ENCODE results near the gene PLXNA4.

PLXNA4 gene

DNA sequence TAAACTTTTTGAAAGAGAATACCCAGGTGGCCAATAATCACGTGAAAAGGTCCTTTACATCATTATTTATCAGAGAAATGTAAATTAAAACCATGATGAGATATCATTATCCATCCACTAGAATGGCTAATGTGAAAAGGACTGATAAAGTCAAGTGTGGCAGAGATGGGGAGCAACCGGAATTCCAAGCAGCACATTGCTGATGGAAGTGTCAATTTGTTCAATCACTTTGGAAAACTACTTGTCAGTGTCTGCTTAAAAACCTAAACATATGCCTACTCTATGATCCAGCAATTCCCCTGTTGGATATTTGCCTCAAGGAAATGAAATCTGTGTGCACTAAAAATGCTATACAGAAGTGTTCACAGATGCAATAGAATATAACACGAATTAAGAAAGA lies 465.6 kb downstream of the PLXNA4 start:
- no peak for FAIRE-seq
- DNase-seq (ENCODE audit: insufficient read length, low spot score): no peak
- TF ChIP-seq POU2F2 (IDR thresholded peaks at IDR 0.05; ENCODE audit: low read depth, low read length): no peak
- TF ChIP-seq SPI1 (IDR thresholded peaks at IDR 0.05; ENCODE audit: low read depth, low read length): no peak
- no peak for TF ChIP-seq POLR2A (IDR thresholded peaks at IDR 0.05; ENCODE audit: low read depth, low read length)
- no peak for TF ChIP-seq POLR2AphosphoS5 (IDR thresholded peaks at IDR 0.05; ENCODE audit: low read depth, low read length)
- TF ChIP-seq TAF1 (IDR thresholded peaks at IDR 0.05; ENCODE audit: low read depth, low read length): no peak

DNA sequence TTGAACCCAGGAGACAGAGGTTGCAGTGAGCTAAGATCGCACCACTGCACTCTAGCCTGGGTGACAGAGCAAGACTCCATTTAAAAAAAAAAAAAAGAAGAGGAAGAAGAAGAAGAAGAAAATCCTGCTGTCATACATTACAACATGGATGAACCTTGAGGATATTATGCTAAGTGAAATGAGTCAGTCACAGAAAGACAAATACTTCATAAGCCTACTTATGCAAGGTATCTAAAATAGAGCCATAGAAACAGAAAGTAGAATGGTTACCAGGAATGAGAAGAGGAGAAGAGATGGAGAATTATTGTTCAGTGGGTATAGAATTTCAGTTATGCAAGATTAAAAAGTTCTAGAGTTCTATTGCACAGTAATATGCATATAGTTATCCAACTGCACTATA lies 466.5 kb downstream of the PLXNA4 start:
- DNase-seq (ENCODE audit: insufficient read length, low spot score) (no peak), FAIRE-seq (no peak)
- TF ChIP-seq SPI1 (IDR thresholded peaks at IDR 0.05; ENCODE audit: low read depth, low read length) (no peak), TAF1 (IDR thresholded peaks at IDR 0.05; ENCODE audit: low read depth, low read length) (no peak), POLR2A (IDR thresholded peaks at IDR 0.05; ENCODE audit: low read depth, low read length) (no peak), POLR2AphosphoS5 (IDR thresholded peaks at IDR 0.05; ENCODE audit: low read depth, low read length) (no peak), POU2F2 (IDR thresholded peaks at IDR 0.05; ENCODE audit: low read depth, low read length) (no peak), PAX5 (IDR thresholded peaks at IDR 0.05; ENCODE audit: insufficient read depth, low read length, severe bottlenecking) (no peak)

DNA sequence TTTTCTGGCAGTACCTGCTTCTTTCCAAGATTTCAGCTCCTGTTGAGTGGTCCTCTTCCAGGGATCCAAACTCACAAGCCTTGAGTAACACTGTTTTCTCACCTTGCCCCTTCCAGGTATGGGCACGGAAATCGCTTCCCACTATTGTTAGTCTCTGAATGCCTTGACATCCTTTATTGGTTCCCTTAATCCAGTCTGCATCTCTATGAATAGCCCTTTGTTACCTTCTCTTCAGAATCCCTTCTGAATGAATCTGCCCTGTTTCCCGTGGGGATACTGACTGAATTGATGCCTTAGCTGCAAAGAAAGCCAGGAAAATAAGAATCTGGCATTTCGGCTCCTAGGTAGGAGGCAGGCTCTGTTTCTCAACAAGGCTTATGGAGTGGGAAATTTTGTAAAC lies 467.7 kb downstream of the PLXNA4 start:
- no peak for DNase-seq (ENCODE audit: insufficient read length, low spot score)
- TF ChIP-seq PAX5 (IDR thresholded peaks at IDR 0.05; ENCODE audit: insufficient read depth, low read length, severe bottlenecking): no peak
- TF ChIP-seq POLR2AphosphoS5 (IDR thresholded peaks at IDR 0.05; ENCODE audit: low read depth, low read length): no peak
- no peak for TF ChIP-seq SPI1 (IDR thresholded peaks at IDR 0.05; ENCODE audit: low read depth, low read length)
- no peak for TF ChIP-seq POU2F2 (IDR thresholded peaks at IDR 0.05; ENCODE audit: low read depth, low read length)
- no peak for TF ChIP-seq POLR2A (IDR thresholded peaks at IDR 0.05; ENCODE audit: low read depth, low read length)
- TF ChIP-seq TAF1 (IDR thresholded peaks at IDR 0.05; ENCODE audit: low read depth, low read length): no peak
- FAIRE-seq: no peak

DNA sequence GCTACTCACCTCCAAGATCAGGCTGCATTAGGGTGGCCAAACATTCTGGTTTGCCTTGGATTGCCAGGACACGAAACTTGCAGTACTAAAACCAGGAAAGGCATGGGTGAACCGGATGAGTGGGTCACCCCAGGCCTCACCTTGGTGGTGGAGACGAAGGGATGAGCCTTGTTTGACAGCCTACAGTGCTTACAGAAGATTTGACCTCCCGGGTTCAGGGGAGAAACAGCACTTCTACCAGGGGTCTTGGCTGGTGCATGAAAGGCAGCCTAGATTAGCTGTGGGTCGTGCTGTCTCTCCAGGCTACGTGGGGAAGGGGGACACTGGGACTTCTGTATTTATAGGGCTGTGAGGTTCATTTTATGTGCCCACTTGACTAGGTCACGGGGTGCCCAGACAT lies 469.8 kb downstream of the PLXNA4 start:
- no peak for TF ChIP-seq PAX5 (IDR thresholded peaks at IDR 0.05; ENCODE audit: insufficient read depth, low read length, severe bottlenecking)
- TF ChIP-seq TAF1 (IDR thresholded peaks at IDR 0.05; ENCODE audit: low read depth, low read length): no peak
- TF ChIP-seq POLR2A (IDR thresholded peaks at IDR 0.05; ENCODE audit: low read depth, low read length): no peak
- no peak for TF ChIP-seq POLR2AphosphoS5 (IDR thresholded peaks at IDR 0.05; ENCODE audit: low read depth, low read length)
- FAIRE-seq: no peak
- DNase-seq (ENCODE audit: insufficient read length, low spot score): no peak

- TF ChIP-seq SPI1 (IDR thresholded peaks at IDR 0.05; ENCODE audit: low read depth, low read length) (no peak), POLR2A (IDR thresholded peaks at IDR 0.05; ENCODE audit: low read depth, low read length) (no peak), POU2F2 (IDR thresholded peaks at IDR 0.05; ENCODE audit: low read depth, low read length) (no peak)
- DNase-seq (ENCODE audit: insufficient read length, low spot score): no peak
- no peak for FAIRE-seq
Measured at GRCh38 chr7:132105096-132105495, 471.2 kb downstream of the PLXNA4 start.

GRCh38 chr7:132103718-132104117 lies 472.6 kb downstream of the PLXNA4 start:
- no peak for FAIRE-seq

DNA sequence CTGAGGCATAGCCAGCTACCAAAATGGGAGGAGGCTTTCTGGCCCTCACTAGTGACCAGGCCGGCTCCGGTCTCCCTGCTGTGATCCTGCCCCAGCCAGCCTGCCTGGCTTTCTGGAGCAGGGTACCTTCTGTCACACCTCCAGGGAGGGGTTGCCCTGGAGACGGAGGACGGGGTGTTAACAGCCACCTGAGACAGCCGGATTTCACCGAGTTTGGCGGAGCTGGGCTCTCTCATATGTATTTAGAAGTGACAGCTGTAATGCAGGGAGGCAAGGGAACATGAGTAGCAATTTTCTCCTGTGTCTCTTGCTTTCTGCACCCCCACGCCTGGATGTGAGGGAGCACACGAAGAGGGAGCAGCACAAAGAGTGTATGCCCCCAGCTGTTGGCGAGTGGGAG lies 473.3 kb downstream of the PLXNA4 start:
- DNase-seq (ENCODE audit: insufficient read length, low spot score) (no peak), FAIRE-seq (no peak)
- TF ChIP-seq POLR2AphosphoS5 (IDR thresholded peaks at IDR 0.05; ENCODE audit: low read depth, low read length) (no peak), PAX5 (IDR thresholded peaks at IDR 0.05; ENCODE audit: insufficient read depth, low read length, severe bottlenecking) (no peak), SPI1 (IDR thresholded peaks at IDR 0.05; ENCODE audit: low read depth, low read length) (no peak), POLR2A (IDR thresholded peaks at IDR 0.05; ENCODE audit: low read depth, low read length) (no peak), TAF1 (IDR thresholded peaks at IDR 0.05; ENCODE audit: low read depth, low read length) (no peak), POU2F2 (IDR thresholded peaks at IDR 0.05; ENCODE audit: low read depth, low read length) (no peak)

More at GRCh38 chr7:132103718-132104117, 472.6 kb downstream of the PLXNA4 start:
- no peak for TF ChIP-seq POLR2A (IDR thresholded peaks at IDR 0.05; ENCODE audit: low read depth, low read length)
- no peak for TF ChIP-seq PAX5 (IDR thresholded peaks at IDR 0.05; ENCODE audit: insufficient read depth, low read length, severe bottlenecking)
- no peak for TF ChIP-seq TAF1 (IDR thresholded peaks at IDR 0.05; ENCODE audit: low read depth, low read length)
- TF ChIP-seq SPI1 (IDR thresholded peaks at IDR 0.05; ENCODE audit: low read depth, low read length): no peak
- TF ChIP-seq POU2F2 (IDR thresholded peaks at IDR 0.05; ENCODE audit: low read depth, low read length): no peak
- no peak for TF ChIP-seq POLR2AphosphoS5 (IDR thresholded peaks at IDR 0.05; ENCODE audit: low read depth, low read length)
- no peak for DNase-seq (ENCODE audit: insufficient read length, low spot score)

GRCh38 chr7:132102391-132102790 lies 473.9 kb downstream of the PLXNA4 start:
- no peak for TF ChIP-seq POU2F2 (IDR thresholded peaks at IDR 0.05; ENCODE audit: low read depth, low read length)
- no peak for TF ChIP-seq POLR2A (IDR thresholded peaks at IDR 0.05; ENCODE audit: low read depth, low read length)
- TF ChIP-seq SPI1 (IDR thresholded peaks at IDR 0.05; ENCODE audit: low read depth, low read length): no peak
- no peak for TF ChIP-seq TAF1 (IDR thresholded peaks at IDR 0.05; ENCODE audit: low read depth, low read length)
- no peak for TF ChIP-seq POLR2AphosphoS5 (IDR thresholded peaks at IDR 0.05; ENCODE audit: low read depth, low read length)
- no peak for TF ChIP-seq PAX5 (IDR thresholded peaks at IDR 0.05; ENCODE audit: insufficient read depth, low read length, severe bottlenecking)
- no peak for DNase-seq (ENCODE audit: insufficient read length, low spot score)
- no peak for FAIRE-seq

DNA sequence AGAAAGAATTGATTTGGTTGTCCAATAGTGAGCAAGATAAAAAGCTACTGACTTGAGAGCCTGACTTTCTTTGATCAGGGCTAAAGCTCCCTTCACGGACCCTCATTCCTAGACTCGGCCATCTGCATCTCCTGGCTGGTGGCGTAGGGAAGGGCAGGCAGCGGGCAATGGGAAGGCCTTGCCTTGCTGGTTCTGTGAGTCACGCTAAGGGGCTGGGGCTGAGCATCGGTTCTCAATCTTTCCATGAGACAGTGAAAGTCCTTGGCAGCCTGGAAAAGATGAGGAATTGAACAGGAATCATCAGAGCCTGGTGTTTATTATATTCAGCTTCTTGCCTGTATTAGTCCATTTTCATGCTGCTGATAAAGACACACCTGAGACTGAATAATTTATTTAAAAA lies 475.3 kb downstream of the PLXNA4 start:
- DNase-seq (ENCODE audit: insufficient read length, low spot score) (no peak), FAIRE-seq (no peak)
- TF ChIP-seq POU2F2 (IDR thresholded peaks at IDR 0.05; ENCODE audit: low read depth, low read length) (no peak), POLR2A (IDR thresholded peaks at IDR 0.05; ENCODE audit: low read depth, low read length) (no peak), PAX5 (IDR thresholded peaks at IDR 0.05; ENCODE audit: insufficient read depth, low read length, severe bottlenecking) (no peak), TAF1 (IDR thresholded peaks at IDR 0.05; ENCODE audit: low read depth, low read length) (no peak), SPI1 (IDR thresholded peaks at IDR 0.05; ENCODE audit: low read depth, low read length) (no peak), POLR2AphosphoS5 (IDR thresholded peaks at IDR 0.05; ENCODE audit: low read depth, low read length) (no peak)

- FAIRE-seq (no peak), DNase-seq (ENCODE audit: insufficient read length, low spot score) (no peak)
- no peak for TF ChIP-seq POLR2AphosphoS5 (IDR thresholded peaks at IDR 0.05; ENCODE audit: low read depth, low read length)
- no peak for TF ChIP-seq POU2F2 (IDR thresholded peaks at IDR 0.05; ENCODE audit: low read depth, low read length)
- TF ChIP-seq TAF1 (IDR thresholded peaks at IDR 0.05; ENCODE audit: low read depth, low read length): no peak
- no peak for TF ChIP-seq PAX5 (IDR thresholded peaks at IDR 0.05; ENCODE audit: insufficient read depth, low read length, severe bottlenecking)
- no peak for TF ChIP-seq SPI1 (IDR thresholded peaks at IDR 0.05; ENCODE audit: low read depth, low read length)
- no peak for TF ChIP-seq POLR2A (IDR thresholded peaks at IDR 0.05; ENCODE audit: low read depth, low read length)
Measured at GRCh38 chr7:132100483-132100882, 475.8 kb downstream of the PLXNA4 start.
